ENCODE measurements around the gene DHRSX.

- TF ChIP-seq GATA2 (IDR thresholded peaks at IDR 0.05; ENCODE audit: low read depth, low read length) (no peak), GATA3 (IDR thresholded peaks at IDR 0.05; ENCODE audit: low read depth, low read length) (no peak)
Observed at GRCh38 chrX:2360731-2361130, 140.0 kb downstream of the DHRSX start.

All from SH-SY5Y (cell line).